GM12878 (cell line): ENCODE results near the gene OR6M1. TPM values are rescaled to one million over a fixed set of nuclear protein-coding genes. Genes with fewer than 3 reads are reported as not detected.

Experiments
- polyA plus RNA-seq, 11 experiments: library from polyadenylated mRNA; depleted of rRNA in 4 of 11; unstranded in 6 of 11; stranded (reverse) in 5 of 11; fragments of >200 nt; fragmentation: Nextera tagmentation in 4 of 11; fragmentation: Illumina TruSeq in 1 of 11; extraction: Ambion mirVana in 4 of 11; extraction: Trizol in 1 of 11; gene quantifications; 1 replicate in 1 of 11; 2 replicates in 10 of 11; pipeline versions ENCODE4 v1.2.1 to v1.2.3, GENCODE V29; 2011 to 2016; ENCODE audit warnings: inconsistent platforms in 2 of 11, missing spikeins in 2 of 11, low read depth in 1 of 11
- small RNA-seq: library from RNA; depleted of rRNA; stranded (forward); fragments of <200 nt; gene quantifications from one replicate; pipeline ENCODE3, GENCODE V24; 2014
- total RNA-seq, 4 experiments: library from RNA; depleted of rRNA in 3 of 4; stranded (reverse); fragments of >200 nt in 3 of 4; fragmentation: Illumina TruSeq in 1 of 4; extraction: Trizol in 1 of 4; gene quantifications; 2 replicates each; pipeline versions ENCODE4 v1.2.1 to v1.2.3, GENCODE V29; 2013 to 2021

The OR6M1 gene
- total and polyA plus RNA-seq, 10 of the 15 experiments (the other 5 are each of a cell fraction or from before 2014, with no cell fraction given) = not detected

Small RNA genes within 50 kb of the gene (small RNA-seq; reads per million reads assigned to genes)
- gene RNU1-21P = not detected

Other genes starting within 250 kb of the OR6M1 start
Only the 7 nearest of the 13 such genes appear.
- gene SCN3B, start 151.7 kb downstream of the OR6M1 start, total RNA-seq (2014; rRNA removed) = not detected in 2 replicates
- gene SCN3B, start 151.7 kb downstream of the OR6M1 start, total RNA-seq (2014; rRNA removed; fragmentation: Illumina TruSeq; extraction: Trizol) = not detected in 2 replicates
- gene SCN3B, start 151.7 kb downstream of the OR6M1 start, total RNA-seq (2021) = not detected in 2 replicates
- 0.01 and 0.06 TPM in 2 replicates for gene SCN3B, start 151.7 kb downstream of the OR6M1 start, polyA plus RNA-seq (2011; rRNA removed)
- gene SCN3B, start 151.7 kb downstream of the OR6M1 start, polyA plus RNA-seq (2014; fragmentation: Illumina TruSeq; extraction: Trizol) = not detected in 2 replicates
- gene SCN3B, start 151.7 kb downstream of the OR6M1 start, polyA plus RNA-seq (2014; fragmentation: Nextera tagmentation; extraction: Ambion mirVana) = not detected
- gene SCN3B, start 151.7 kb downstream of the OR6M1 start, polyA plus RNA-seq (2014; rRNA removed) = not detected in 2 replicates
- under 1 TPM; 0.09 to 0.12 TPM for gene SCN3B, start 151.7 kb downstream of the OR6M1 start, polyA plus RNA-seq (2016; fragmentation: Nextera tagmentation; extraction: Ambion mirVana)
- 7.8 and 9.7 TPM in 2 replicates for gene ZNF202, start 64.7 kb downstream of the OR6M1 start, total RNA-seq (2014; rRNA removed)
- gene ZNF202, start 64.7 kb downstream of the OR6M1 start, total RNA-seq (2014; rRNA removed; fragmentation: Illumina TruSeq; extraction: Trizol) = 12.0 and 12.3 TPM in 2 replicates
- gene ZNF202, start 64.7 kb downstream of the OR6M1 start, total RNA-seq (2021) = 11.8 and 12.0 TPM in 2 replicates
- gene ZNF202, start 64.7 kb downstream of the OR6M1 start, polyA plus RNA-seq (2011; rRNA removed) = 12.2 and 14.5 TPM in 2 replicates
- 12.7 and 12.9 TPM in 2 replicates for gene ZNF202, start 64.7 kb downstream of the OR6M1 start, polyA plus RNA-seq (2014; fragmentation: Illumina TruSeq; extraction: Trizol)
- 1 to 10 TPM; 2.6 to 2.8 TPM for gene ZNF202, start 64.7 kb downstream of the OR6M1 start, polyA plus RNA-seq (2014; fragmentation: Nextera tagmentation; extraction: Ambion mirVana)
- 12.2 and 13.9 TPM in 2 replicates for gene ZNF202, start 64.7 kb downstream of the OR6M1 start, polyA plus RNA-seq (2014; rRNA removed)
- 10 to 100 TPM; 12.8 to 13.6 TPM for gene ZNF202, start 64.7 kb downstream of the OR6M1 start, polyA plus RNA-seq (2016; fragmentation: Nextera tagmentation; extraction: Ambion mirVana)
- gene OR6X1, start 51.8 kb downstream of the OR6M1 start, total RNA-seq (2014; rRNA removed) = not detected in 2 replicates
- not detected in 2 replicates for gene OR6X1, start 51.8 kb downstream of the OR6M1 start, total RNA-seq (2014; rRNA removed; fragmentation: Illumina TruSeq; extraction: Trizol)
- not detected in 2 replicates for gene OR6X1, start 51.8 kb downstream of the OR6M1 start, total RNA-seq (2021)
- not detected in 2 replicates for gene OR6X1, start 51.8 kb downstream of the OR6M1 start, polyA plus RNA-seq (2011; rRNA removed)
- not detected in 2 replicates for gene OR6X1, start 51.8 kb downstream of the OR6M1 start, polyA plus RNA-seq (2014; fragmentation: Illumina TruSeq; extraction: Trizol)
- not detected for gene OR6X1, start 51.8 kb downstream of the OR6M1 start, polyA plus RNA-seq (2014; fragmentation: Nextera tagmentation; extraction: Ambion mirVana)
- not detected in 2 replicates for gene OR6X1, start 51.8 kb downstream of the OR6M1 start, polyA plus RNA-seq (2014; rRNA removed)
- not detected for gene OR6X1, start 51.8 kb downstream of the OR6M1 start, polyA plus RNA-seq (2016; fragmentation: Nextera tagmentation; extraction: Ambion mirVana)
- gene TMEM225, start 79.3 kb upstream of the OR6M1 start, total RNA-seq (2014; rRNA removed) = not detected in 2 replicates
- not detected in 2 replicates for gene TMEM225, start 79.3 kb upstream of the OR6M1 start, total RNA-seq (2014; rRNA removed; fragmentation: Illumina TruSeq; extraction: Trizol)
- gene TMEM225, start 79.3 kb upstream of the OR6M1 start, total RNA-seq (2021) = not detected in 2 replicates
- gene TMEM225, start 79.3 kb upstream of the OR6M1 start, polyA plus RNA-seq (2011; rRNA removed) = not detected in 2 replicates
- gene TMEM225, start 79.3 kb upstream of the OR6M1 start, polyA plus RNA-seq (2014; fragmentation: Illumina TruSeq; extraction: Trizol) = not detected in 2 replicates
- gene TMEM225, start 79.3 kb upstream of the OR6M1 start, polyA plus RNA-seq (2014; fragmentation: Nextera tagmentation; extraction: Ambion mirVana) = not detected
- gene TMEM225, start 79.3 kb upstream of the OR6M1 start, polyA plus RNA-seq (2014; rRNA removed) = not detected in 2 replicates
- not detected for gene TMEM225, start 79.3 kb upstream of the OR6M1 start, polyA plus RNA-seq (2016; fragmentation: Nextera tagmentation; extraction: Ambion mirVana)
- gene OR8D4, start 95.8 kb upstream of the OR6M1 start, total RNA-seq (2014; rRNA removed) = not detected in 2 replicates
- gene OR8D4, start 95.8 kb upstream of the OR6M1 start, total RNA-seq (2014; rRNA removed; fragmentation: Illumina TruSeq; extraction: Trizol) = not detected in 2 replicates
- gene OR8D4, start 95.8 kb upstream of the OR6M1 start, total RNA-seq (2021) = not detected in 2 replicates
- gene OR8D4, start 95.8 kb upstream of the OR6M1 start, polyA plus RNA-seq (2011; rRNA removed) = not detected in 2 replicates
- not detected in 2 replicates for gene OR8D4, start 95.8 kb upstream of the OR6M1 start, polyA plus RNA-seq (2014; fragmentation: Illumina TruSeq; extraction: Trizol)
- not detected for gene OR8D4, start 95.8 kb upstream of the OR6M1 start, polyA plus RNA-seq (2014; fragmentation: Nextera tagmentation; extraction: Ambion mirVana)
- gene OR8D4, start 95.8 kb upstream of the OR6M1 start, polyA plus RNA-seq (2014; rRNA removed) = not detected in 2 replicates
- gene OR8D4, start 95.8 kb upstream of the OR6M1 start, polyA plus RNA-seq (2016; fragmentation: Nextera tagmentation; extraction: Ambion mirVana) = not detected
- not detected in 2 replicates for gene OR4D5, start 133.3 kb upstream of the OR6M1 start, total RNA-seq (2014; rRNA removed)
- not detected in 2 replicates for gene OR4D5, start 133.3 kb upstream of the OR6M1 start, total RNA-seq (2014; rRNA removed; fragmentation: Illumina TruSeq; extraction: Trizol)
- not detected in 2 replicates for gene OR4D5, start 133.3 kb upstream of the OR6M1 start, total RNA-seq (2021)
- not detected in 2 replicates for gene OR4D5, start 133.3 kb upstream of the OR6M1 start, polyA plus RNA-seq (2011; rRNA removed)
- gene OR4D5, start 133.3 kb upstream of the OR6M1 start, polyA plus RNA-seq (2014; fragmentation: Illumina TruSeq; extraction: Trizol) = not detected in 2 replicates
- not detected for gene OR4D5, start 133.3 kb upstream of the OR6M1 start, polyA plus RNA-seq (2014; fragmentation: Nextera tagmentation; extraction: Ambion mirVana)
- not detected in 2 replicates for gene OR4D5, start 133.3 kb upstream of the OR6M1 start, polyA plus RNA-seq (2014; rRNA removed)
- gene OR4D5, start 133.3 kb upstream of the OR6M1 start, polyA plus RNA-seq (2016; fragmentation: Nextera tagmentation; extraction: Ambion mirVana) = not detected
- not detected in 2 replicates for gene OR6T1, start 137.5 kb upstream of the OR6M1 start, total RNA-seq (2014; rRNA removed)
- gene OR6T1, start 137.5 kb upstream of the OR6M1 start, total RNA-seq (2014; rRNA removed; fragmentation: Illumina TruSeq; extraction: Trizol) = not detected in 2 replicates
- not detected in 2 replicates for gene OR6T1, start 137.5 kb upstream of the OR6M1 start, total RNA-seq (2021)
- gene OR6T1, start 137.5 kb upstream of the OR6M1 start, polyA plus RNA-seq (2011; rRNA removed) = not detected in 2 replicates
- gene OR6T1, start 137.5 kb upstream of the OR6M1 start, polyA plus RNA-seq (2014; fragmentation: Illumina TruSeq; extraction: Trizol) = not detected in 2 replicates
- not detected for gene OR6T1, start 137.5 kb upstream of the OR6M1 start, polyA plus RNA-seq (2014; fragmentation: Nextera tagmentation; extraction: Ambion mirVana)
- not detected in 2 replicates for gene OR6T1, start 137.5 kb upstream of the OR6M1 start, polyA plus RNA-seq (2014; rRNA removed)
- gene OR6T1, start 137.5 kb upstream of the OR6M1 start, polyA plus RNA-seq (2016; fragmentation: Nextera tagmentation; extraction: Ambion mirVana) = not detected